Endothelial cell of umbilical vein (primary cell): Measurements from ENCODE around the gene FHIT. TPM values are rescaled to one million over a fixed set of nuclear protein-coding genes. Genes with fewer than 3 reads are reported as not detected.

ENCODE experiments used
- BruUV-seq: library from RNA; stranded (reverse); fragments of 400-500 nt; replicated peaks from 2 replicates; lab custom pipeline; 2021; lab: Mats Ljungman, UMichigan
- CTCF ChIA-PET: fragments of 300-600, 350-600 bp; sonication (Branson Sonifier 250); formaldehyde crosslinking; loops from one replicate; lab custom pipeline; 2021; ENCODE audit warnings: antibody characterized with exemption, inconsistent platforms; lab: Charles Lee
- POLR2A ChIA-PET: fragments of 300-600, 350-600 bp; sonication (Branson Sonifier 250); formaldehyde crosslinking; loops from one replicate; lab custom pipeline; 2021; ENCODE audit warnings: antibody characterized with exemption, inconsistent platforms; lab: Charles Lee
- DNase-seq: peaks from one replicate; pipeline ENCODE4 v3.0.0-alpha.2; 2011; ENCODE audit warnings: low read depth, low spot score
- FAIRE-seq: peaks from 2 replicates; lab custom pipeline; 2011; peaks lifted over from hg19 to GRCh38; lab: Jason Lieb, UNC
- H2AFZ ChIP-seq: 2 replicates; pipeline ENCODE4 v1.6.0; 2012; ENCODE audit warnings: low read depth, low read length, control low read depth, inconsistent platforms
- H3K27ac ChIP-seq: 2 replicates; pipeline ENCODE4 v1.5.1; 2011; ENCODE audit warnings: low read depth, mild to moderate bottlenecking, control low read depth, low read length, moderate library complexity; ENCODE audit not compliant: insufficient read depth
- H3K27me3 ChIP-seq, 2 experiments: 2 replicates each; pipeline versions ENCODE4 v1.6.0 to v1.6.1; 2011; ENCODE audit warnings: low read length in 2 of 2, mixed read lengths in 1 of 2; ENCODE audit not compliant: control insufficient read depth in 2 of 2, insufficient read depth in 2 of 2
- H3K36me3 ChIP-seq, 2 experiments: 2 replicates in 1 of 2; 3 replicates in 1 of 2; pipeline ENCODE4 v1.5.1; 2011; ENCODE audit warnings: low read length in 2 of 2, mild to moderate bottlenecking in 1 of 2, moderate library complexity in 1 of 2; ENCODE audit not compliant: control insufficient read depth in 2 of 2, insufficient read depth in 2 of 2; ENCODE audit errors: extremely low read depth in 1 of 2
- H3K4me1 ChIP-seq: 3 replicates; pipeline ENCODE4 v1.5.1; 2011; ENCODE audit warnings: mild to moderate bottlenecking, low read length; ENCODE audit not compliant: control insufficient read depth, insufficient read depth; ENCODE audit errors: extremely low read depth
- H3K4me2 ChIP-seq: 2 replicates; pipeline ENCODE4 v1.6.1; 2011; ENCODE audit warnings: low read length, control low read depth, mixed read lengths; ENCODE audit not compliant: insufficient read depth
- H3K4me3 ChIP-seq, 3 experiments: fragments of 200-600 bp in 1 of 3; sonication (generic), shearing (Covaris generic) in 1 of 3; replicated peaks in 1 of 3; 2 replicates each; pipeline ENCODE4 v1.5.1; 2011 to 2016; ENCODE audit warnings: control low read depth in 3 of 3, low read length in 3 of 3, mild to moderate bottlenecking in 2 of 3, inconsistent platforms in 1 of 3, low read depth in 1 of 3, moderate library complexity in 1 of 3; ENCODE audit not compliant: insufficient read depth in 1 of 3
- H3K79me2 ChIP-seq: 2 replicates; pipeline ENCODE4 v1.6.0; 2012; ENCODE audit warnings: low read length, inconsistent platforms; ENCODE audit not compliant: control insufficient read depth, insufficient read depth
- H3K9ac ChIP-seq: replicated peaks from 2 replicates; pipeline ENCODE3; 2011; ENCODE audit warnings: low read length, control low read depth; ENCODE audit not compliant: insufficient read depth; ENCODE audit errors: extremely low read depth
- H3K9me1 ChIP-seq: replicated peaks from 3 replicates; pipeline ENCODE4 v1.6.0; 2011; ENCODE audit warnings: mild to moderate bottlenecking, low read length; ENCODE audit not compliant: control insufficient read depth, insufficient read depth; ENCODE audit errors: extremely low read depth
- H3K9me3 ChIP-seq: replicated peaks from 2 replicates; pipeline ENCODE4 v1.5.1; 2012; ENCODE audit warnings: low read length, inconsistent platforms; ENCODE audit not compliant: control insufficient read depth, insufficient read depth
- H4K20me1 ChIP-seq: replicated peaks from 2 replicates; pipeline ENCODE3; 2011; ENCODE audit warnings: mild to moderate bottlenecking, low read length; ENCODE audit not compliant: control insufficient read depth, insufficient read depth; ENCODE audit errors: extremely low read depth
- EZH2 ChIP-seq: IDR thresholded peaks from 2 replicates; pipeline ENCODE4 v1.6.1; 2012; ENCODE audit warnings: borderline replicate concordance, low read depth, mild to moderate bottlenecking, moderate library complexity, low read length, inconsistent platforms; ENCODE audit not compliant: severe bottlenecking
- FOS ChIP-seq: IDR thresholded peaks from 2 replicates; pipeline ENCODE4 v1.6.1; 2011; ENCODE audit warnings: mild to moderate bottlenecking, low read length, moderate library complexity, borderline replicate concordance; ENCODE audit not compliant: insufficient read depth
- GATA2 ChIP-seq: IDR thresholded peaks from 2 replicates; pipeline ENCODE4 v1.7.0; 2011; ENCODE audit warnings: low read depth, mild to moderate bottlenecking, moderate library complexity, mixed read lengths, low read length; ENCODE audit not compliant: insufficient read length, insufficient read depth
- JUN ChIP-seq: IDR thresholded peaks from 2 replicates; pipeline ENCODE4 v1.6.1; 2011; ENCODE audit warnings: borderline replicate concordance, low read depth; ENCODE audit not compliant: insufficient read length, insufficient read depth
- MYC ChIP-seq: IDR thresholded peaks from one replicate; pipeline ENCODE4 v1.6.1; 2011; ENCODE audit warnings: mild to moderate bottlenecking, low read depth, low read length
- POLR2A ChIP-seq: IDR thresholded peaks from 2 replicates; pipeline ENCODE4 v1.6.1; 2012; ENCODE audit warnings: low read depth, mild to moderate bottlenecking, control low read depth, low read length
- POLR2AphosphoS5 ChIP-seq: IDR thresholded peaks from 2 replicates; pipeline ENCODE4 v1.6.1; 2012; ENCODE audit warnings: low read depth, mild to moderate bottlenecking, control low read depth, low read length, moderate library complexity; ENCODE audit not compliant: insufficient read depth
- dilution Hi-C: fragments of 300-500 bp; cut with MboI; formaldehyde crosslinking; loops from one replicate; pipeline ENCODE4 v1.15.0; 2019; ENCODE audit warnings: low sequenced_read_pairs; ENCODE audit not compliant: extremely low pct_ligation_motif_present
- intact Hi-C: fragments of 100-400 bp; cut with micrococcal nuclease; formaldehyde crosslinking; loops from one replicate; pipeline ENCODE4 v1.10.0; 2022
- polyA plus RNA-seq, 4 experiments: library from polyadenylated mRNA; depleted of rRNA in 3 of 4; stranded (reverse) in 3 of 4; unstranded in 1 of 4; fragments of >200 nt; gene quantifications; 2 replicates each; pipeline versions ENCODE4 v1.2.1 to v1.2.3, GENCODE V29; 2011 to 2012; ENCODE audit warnings: missing spikeins in 1 of 4
- total RNA-seq: library from RNA; stranded (reverse); gene quantifications from 2 replicates; pipeline ENCODE4 v1.2.3, GENCODE V29; 2021
- TF ChIP-seq, protein P1 (sequence below): IDR thresholded peaks from 2 replicates; pipeline ENCODE4 v1.6.1; 2011; ENCODE audit not compliant: insufficient read depth, insufficient read length
- TF ChIP-seq, protein P2 (sequence below), 2 donors: IDR thresholded peaks; 1 replicate in 1 of 2; 2 replicates in 1 of 2; pipeline ENCODE4 v1.5.1; 2011; ENCODE audit warnings: low read length in 2 of 2, mild to moderate bottlenecking in 2 of 2, moderate library complexity in 2 of 2, control low read depth in 1 of 2, inconsistent platforms in 1 of 2, low read depth in 1 of 2; ENCODE audit not compliant: insufficient read depth in 1 of 2; ENCODE audit errors: extremely low read depth in 1 of 2

Gene FHIT
- total and polyA plus RNA-seq, 2 donors (not counting 3 experiments of a cell fraction or from before 2014, with no cell fraction given): 0.47 to 2.2 TPM

DNA sequence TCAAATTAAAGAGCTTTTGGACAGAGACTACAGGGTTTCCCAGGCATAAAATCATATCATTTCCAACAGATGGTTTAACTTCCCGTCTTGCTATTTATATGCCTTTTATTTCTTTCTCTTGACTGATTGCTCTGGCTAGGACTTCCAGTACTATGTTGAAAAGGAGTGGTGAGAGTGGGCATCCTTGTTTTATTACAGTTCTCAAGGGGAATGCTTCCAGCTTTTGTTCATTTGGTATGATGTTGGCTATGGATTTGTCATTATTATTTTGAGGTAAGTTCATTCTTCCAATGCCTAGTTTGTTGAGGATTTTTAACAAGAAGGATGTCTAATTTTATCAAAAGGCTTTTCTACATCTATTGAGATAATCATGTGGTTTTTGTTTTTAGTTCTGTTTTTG is 1304.9 kb downstream of the FHIT start:
- no peaks in the 10 kb centered on the region for H3K27me3 ChIP-seq
- FAIRE-seq (no peak), DNase-seq (no peak)
- no peaks in the 10 kb centered on the region for H3K4me1 ChIP-seq
- ChIA-PET POLR2A (no interaction called here), CTCF (no interaction called here)
- no peak overlapping the region for H3K27ac ChIP-seq
- no peak overlapping the region for H3K4me2 ChIP-seq
- H4K20me1 ChIP-seq: no peaks in the 10 kb centered on the region
- intact Hi-C loops: no loop called here
- no TSS peak for BruUV-seq
- dilution Hi-C loops: no loop called here
- H3K36me3 ChIP-seq: no peaks in the 10 kb centered on the region
- no peak overlapping the region for H3K9ac ChIP-seq
- no peaks in the 10 kb centered on the region for H3K9me3 ChIP-seq
- no peak for TF ChIP-seq GATA2
- no peak for TF ChIP-seq POLR2AphosphoS5
- TF ChIP-seq EZH2: no peak
- TF ChIP-seq, protein P1, sequence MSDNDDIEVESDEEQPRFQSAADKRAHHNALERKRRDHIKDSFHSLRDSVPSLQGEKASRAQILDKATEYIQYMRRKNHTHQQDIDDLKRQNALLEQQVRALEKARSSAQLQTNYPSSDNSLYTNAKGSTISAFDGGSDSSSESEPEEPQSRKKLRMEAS: no peak
- no peak for TF ChIP-seq JUN
- TF ChIP-seq POLR2A: no peak
- H3K9me1 ChIP-seq: no peaks in the 10 kb centered on the region
- no peaks in the 10 kb centered on the region for H3K79me2 ChIP-seq
- H2AFZ ChIP-seq: no peak overlapping the region
- H3K4me3 ChIP-seq: no peak overlapping the region

DNA sequence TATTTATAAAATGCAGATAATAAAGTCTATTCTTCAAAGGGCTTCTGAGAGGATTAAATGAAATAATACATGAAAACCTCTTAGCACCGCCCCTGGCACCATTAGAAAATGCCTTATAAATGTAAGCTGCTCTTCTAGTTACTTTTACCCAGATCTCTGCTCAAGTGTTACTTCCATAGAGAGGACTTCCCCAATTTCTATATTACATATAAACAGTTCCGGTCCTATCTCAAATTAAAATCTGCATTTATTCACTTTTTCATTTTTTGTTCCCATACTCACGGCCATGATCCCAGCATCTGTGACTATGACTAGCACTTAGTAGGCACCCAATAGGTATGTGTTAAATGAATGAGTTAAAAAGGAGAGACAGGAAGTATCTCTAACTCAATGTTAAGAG is 1310.5 kb downstream of the FHIT start:
- H3K4me3 ChIP-seq: no peak overlapping the region
- no peak overlapping the region for H3K9ac ChIP-seq
- no peaks in the 10 kb centered on the region for H3K9me3 ChIP-seq
- FAIRE-seq (no peak), DNase-seq (no peak)
- H3K4me1 ChIP-seq: no peaks in the 10 kb centered on the region
- dilution Hi-C loops: no loop called here
- no peak for TF ChIP-seq JUN
- TF ChIP-seq, protein P2, sequence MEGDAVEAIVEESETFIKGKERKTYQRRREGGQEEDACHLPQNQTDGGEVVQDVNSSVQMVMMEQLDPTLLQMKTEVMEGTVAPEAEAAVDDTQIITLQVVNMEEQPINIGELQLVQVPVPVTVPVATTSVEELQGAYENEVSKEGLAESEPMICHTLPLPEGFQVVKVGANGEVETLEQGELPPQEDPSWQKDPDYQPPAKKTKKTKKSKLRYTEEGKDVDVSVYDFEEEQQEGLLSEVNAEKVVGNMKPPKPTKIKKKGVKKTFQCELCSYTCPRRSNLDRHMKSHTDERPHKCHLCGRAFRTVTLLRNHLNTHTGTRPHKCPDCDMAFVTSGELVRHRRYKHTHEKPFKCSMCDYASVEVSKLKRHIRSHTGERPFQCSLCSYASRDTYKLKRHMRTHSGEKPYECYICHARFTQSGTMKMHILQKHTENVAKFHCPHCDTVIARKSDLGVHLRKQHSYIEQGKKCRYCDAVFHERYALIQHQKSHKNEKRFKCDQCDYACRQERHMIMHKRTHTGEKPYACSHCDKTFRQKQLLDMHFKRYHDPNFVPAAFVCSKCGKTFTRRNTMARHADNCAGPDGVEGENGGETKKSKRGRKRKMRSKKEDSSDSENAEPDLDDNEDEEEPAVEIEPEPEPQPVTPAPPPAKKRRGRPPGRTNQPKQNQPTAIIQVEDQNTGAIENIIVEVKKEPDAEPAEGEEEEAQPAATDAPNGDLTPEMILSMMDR (IDR thresholded peaks at IDR 0.05; ENCODE audit: extremely low read depth in 1 of 2, insufficient read depth in 1 of 2, low read depth in 1 of 2, low read length in 2 of 2): no peak
- TF ChIP-seq, protein P1: no peak
- TF ChIP-seq POLR2A: no peak
- TF ChIP-seq EZH2: no peak
- no peak for TF ChIP-seq MYC
- no peak for TF ChIP-seq FOS
- no peak for TF ChIP-seq POLR2AphosphoS5
- no peak for TF ChIP-seq GATA2
- intact Hi-C loops: no loop called here
- H3K9me1 ChIP-seq: no peaks in the 10 kb centered on the region
- H2AFZ ChIP-seq: no peak overlapping the region
- no peak overlapping the region for H3K4me2 ChIP-seq
- no peaks in the 10 kb centered on the region for H3K79me2 ChIP-seq
- H4K20me1 ChIP-seq: no peaks in the 10 kb centered on the region
- H3K27ac ChIP-seq: no peak overlapping the region
- no peaks in the 10 kb centered on the region for H3K36me3 ChIP-seq
- CTCF ChIA-PET: interaction anchor here (1.0 kb wide), 1 partner anchor 10 kb away, joined by 3 read pairs; no protein-coding TSS in a partner anchor
- H3K27me3 ChIP-seq: no peaks in the 10 kb centered on the region
- no TSS peak for BruUV-seq
- POLR2A ChIA-PET: no interaction called here
